Calu3 (cell line): ENCODE data around the gene CDC5L. TPM values are rescaled to one million over a fixed set of nuclear protein-coding genes. Genes with fewer than 3 reads are reported as not detected.

Experiments used
- BruUV-seq: library from RNA; stranded (reverse); fragments of 400-500 nt; replicated peaks from 2 replicates; lab custom pipeline; 2021; lab: Mats Ljungman, UMichigan
- CTCF ChIA-PET: fragments of 300-600 bp; sonication (Branson Sonifier 250); formaldehyde crosslinking; loops from one replicate; lab custom pipeline; 2022; ENCODE audit warnings: antibody characterized with exemption; lab: Charles Lee
- DNase-seq: peaks from one replicate; pipeline ENCODE4 v3.0.0; 2022
- H3K27ac Mint-ChIP-seq: one replicate; pipeline ENCODE4 v1.8.0; 2022; ENCODE audit warnings: mixed read lengths; ENCODE audit not compliant: unreplicated experiment
- H3K27me3 Mint-ChIP-seq: one replicate; pipeline ENCODE4 v1.8.0; 2022; ENCODE audit warnings: mixed read lengths; ENCODE audit not compliant: unreplicated experiment
- H3K36me3 Mint-ChIP-seq: one replicate; pipeline ENCODE4 v1.8.0; 2022; ENCODE audit warnings: mild to moderate bottlenecking, moderate library complexity, mixed read lengths; ENCODE audit not compliant: insufficient read depth, unreplicated experiment
- H3K4me1 Mint-ChIP-seq: one replicate; pipeline ENCODE4 v1.8.0; 2022; ENCODE audit warnings: mild to moderate bottlenecking, low read depth, mixed read lengths; ENCODE audit not compliant: unreplicated experiment
- H3K4me3 Mint-ChIP-seq: one replicate; pipeline ENCODE4 v1.8.0; 2022; ENCODE audit warnings: mild to moderate bottlenecking, low read depth, moderate library complexity, mixed read lengths; ENCODE audit not compliant: unreplicated experiment
- H3K9me3 Mint-ChIP-seq: one replicate; pipeline ENCODE4 v1.8.0; 2022; ENCODE audit warnings: low read depth, mixed read lengths; ENCODE audit not compliant: unreplicated experiment
- intact Hi-C: fragments of 100-400 bp; cut with micrococcal nuclease; formaldehyde crosslinking; loops from one replicate; pipeline ENCODE4 v1.10.0; 2022; ENCODE audit not compliant: unreplicated experiment
- total RNA-seq: library from RNA; stranded (reverse); gene quantifications from 2 replicates; pipeline ENCODE4 v1.2.3, GENCODE V29; 2022
- TF ChIP-seq, protein P1 (sequence below): fragments of 200-600 bp; IDR thresholded peaks from one replicate; pipeline ENCODE4 v1.8.0; 2022; ENCODE audit warnings: antibody characterized with exemption; ENCODE audit not compliant: unreplicated experiment

Gene CDC5L
- total RNA-seq, 1 experiment from 2014 or later, result 43.4 TPM

- peaks cover 15% of the 10 kb centered on the region for H3K4me1 Mint-ChIP-seq
- BruUV-seq, result no TSS peak
- peak overlapping the region; percentile 1 for H3K27ac Mint-ChIP-seq
- CTCF ChIA-PET, result interaction anchor here (0.8 to 2.4 kb wide), 6 partner anchors 9 to 29 kb away, joined by 3 to 14 read pairs (median 5); no protein-coding TSS in a partner anchor
- intact Hi-C loops, result loop anchor here (1.0 kb wide), 1 partner anchor 25 kb away; no protein-coding TSS in a partner anchor
- peaks cover 19% of the 10 kb centered on the region for H3K36me3 Mint-ChIP-seq
- DNase-seq, result peak; percentile 70
- TF ChIP-seq, protein P1, sequence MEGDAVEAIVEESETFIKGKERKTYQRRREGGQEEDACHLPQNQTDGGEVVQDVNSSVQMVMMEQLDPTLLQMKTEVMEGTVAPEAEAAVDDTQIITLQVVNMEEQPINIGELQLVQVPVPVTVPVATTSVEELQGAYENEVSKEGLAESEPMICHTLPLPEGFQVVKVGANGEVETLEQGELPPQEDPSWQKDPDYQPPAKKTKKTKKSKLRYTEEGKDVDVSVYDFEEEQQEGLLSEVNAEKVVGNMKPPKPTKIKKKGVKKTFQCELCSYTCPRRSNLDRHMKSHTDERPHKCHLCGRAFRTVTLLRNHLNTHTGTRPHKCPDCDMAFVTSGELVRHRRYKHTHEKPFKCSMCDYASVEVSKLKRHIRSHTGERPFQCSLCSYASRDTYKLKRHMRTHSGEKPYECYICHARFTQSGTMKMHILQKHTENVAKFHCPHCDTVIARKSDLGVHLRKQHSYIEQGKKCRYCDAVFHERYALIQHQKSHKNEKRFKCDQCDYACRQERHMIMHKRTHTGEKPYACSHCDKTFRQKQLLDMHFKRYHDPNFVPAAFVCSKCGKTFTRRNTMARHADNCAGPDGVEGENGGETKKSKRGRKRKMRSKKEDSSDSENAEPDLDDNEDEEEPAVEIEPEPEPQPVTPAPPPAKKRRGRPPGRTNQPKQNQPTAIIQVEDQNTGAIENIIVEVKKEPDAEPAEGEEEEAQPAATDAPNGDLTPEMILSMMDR, result peak; percentile 97
- H3K9me3 Mint-ChIP-seq, result no peaks in the 10 kb centered on the region
- peak overlapping the region; percentile 32 for H3K4me3 Mint-ChIP-seq
- peaks cover 22% of the 10 kb centered on the region for H3K27me3 Mint-ChIP-seq
Measured at GRCh38 chr6:44456070-44456965, 68.8 kb downstream of the CDC5L start.

- Mint-ChIP-seq H3K9me3 (no peaks in the 10 kb centered on the region), H3K4me3 (peak overlapping the region; percentile 32), H3K27me3 (peaks cover 23% of the 10 kb centered on the region), H3K4me1 (peaks cover 15% of the 10 kb centered on the region), H3K36me3 (peaks cover 13% of the 10 kb centered on the region), H3K27ac (peak overlapping the region; percentile 1)
- DNase-seq, result no peak
- no TSS peak for BruUV-seq
- TF ChIP-seq, protein P1, result no peak
- CTCF ChIA-PET, result interaction anchor here (0.8 to 2.4 kb wide), 5 partner anchors 10 to 29 kb away, joined by 4 to 14 read pairs (median 6); no protein-coding TSS in a partner anchor
- intact Hi-C loops, result loop anchor here (1.0 kb wide), 1 partner anchor 26 kb away; no protein-coding TSS in a partner anchor
Measured at GRCh38 chr6:44456966-44457292, 69.4 kb downstream of the CDC5L start.

DNA sequence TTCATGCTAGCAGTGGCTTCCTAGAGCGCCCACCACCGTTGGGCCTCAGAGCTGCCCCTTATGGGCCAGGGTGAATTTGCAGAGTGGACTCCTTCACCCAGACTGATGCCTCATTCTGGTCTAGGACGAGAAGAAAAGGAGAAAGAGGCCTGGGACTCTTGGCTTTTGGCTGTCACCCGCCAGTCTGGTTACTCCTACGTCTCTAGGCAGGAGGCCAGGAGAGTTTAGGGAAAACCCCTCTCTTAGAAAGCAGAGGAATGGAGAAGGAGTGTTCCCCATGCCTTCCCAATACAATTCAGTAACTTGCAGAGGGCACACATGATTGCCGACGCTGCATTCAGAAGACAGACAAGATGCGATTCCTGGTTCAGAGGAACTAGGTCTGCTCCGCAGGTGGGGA lies 70.1 kb downstream of the CDC5L start:
- intact Hi-C loops, result no loop called here
- peaks cover 30% of the 10 kb centered on the region for H3K27me3 Mint-ChIP-seq
- H3K4me3 Mint-ChIP-seq, result no peak overlapping the region
- H3K4me1 Mint-ChIP-seq, result peaks cover 15% of the 10 kb centered on the region
- H3K36me3 Mint-ChIP-seq, result peaks cover 12% of the 10 kb centered on the region
- CTCF ChIA-PET, result interaction anchor here (1.2 to 2.4 kb wide), 3 partner anchors 11 to 26 kb away, joined by 6 to 8 read pairs (median 6); no protein-coding TSS in a partner anchor
- no peaks in the 10 kb centered on the region for H3K9me3 Mint-ChIP-seq
- TF ChIP-seq, protein P1, result no peak
- BruUV-seq, result no TSS peak
- DNase-seq, result no peak
- H3K27ac Mint-ChIP-seq, result no peak overlapping the region

GRCh38 chr6:44458551-44458950 lies 71.0 kb downstream of the CDC5L start:
- intact Hi-C loops, result no loop called here
- DNase-seq, result no peak
- CTCF ChIA-PET, result interaction anchor here (1.4 to 2.1 kb wide), 2 partner anchors 11 to 17 kb away, joined by 3 to 6 read pairs; no protein-coding TSS in a partner anchor
- no peak overlapping the region for H3K4me3 Mint-ChIP-seq
- TF ChIP-seq, protein P1, result no peak
- BruUV-seq, result no TSS peak
- peaks cover 36% of the 10 kb centered on the region for H3K27me3 Mint-ChIP-seq
- H3K27ac Mint-ChIP-seq, result no peak overlapping the region
- H3K4me1 Mint-ChIP-seq, result peaks cover 15% of the 10 kb centered on the region
- H3K9me3 Mint-ChIP-seq, result no peaks in the 10 kb centered on the region
- peaks cover 12% of the 10 kb centered on the region for H3K36me3 Mint-ChIP-seq
